HG03196 (cell line): Measurements from ENCODE around the gene HELZ2.
"Not testable (repeated sequence)": the region's sequence is repeated elsewhere in the genome, so short reads cannot be mapped to it uniquely, and the experiment has no call there.

ENCODE experiments used
- ATAC-seq: cut with Tn5 transposase; IDR thresholded peaks from one replicate; pipeline ENCODE4 v1.9.1; 2021; ENCODE audit not compliant: unreplicated experiment

The HELZ2 gene

GRCh38 chr20:63574156-63574828 lies at the start of gene HELZ2:
TSS of gene HELZ2 (minus strand) at chr20:63574239. CDS start at chr20:63572385, 1,854 bp downstream.
- no peak for ATAC-seq

GRCh38 chr20:63622732-63623131 lies 48.7 kb upstream of the HELZ2 start:
- ATAC-seq, result no peak

- no peak for ATAC-seq
Observed at GRCh38 chr20:63622096-63622495, 48.1 kb upstream of the HELZ2 start.

GRCh38 chr20:63620991-63621390 lies 47.0 kb upstream of the HELZ2 start:
- ATAC-seq, result no peak

- no peak for ATAC-seq
Observed at GRCh38 chr20:63619505-63619904, 45.5 kb upstream of the HELZ2 start.

GRCh38 chr20:63619086-63619485 lies 45.0 kb upstream of the HELZ2 start:
- no peak for ATAC-seq

GRCh38 chr20:63618291-63618980 lies 44.4 kb upstream of the HELZ2 start:
- ATAC-seq, result no peak

- no peak for ATAC-seq
Observed at GRCh38 chr20:63617876-63618265, 43.8 kb upstream of the HELZ2 start.

- ATAC-seq, result no peak
Observed at GRCh38 chr20:63617092-63617875, 43.2 kb upstream of the HELZ2 start.

- not testable (repeated sequence) for ATAC-seq
Observed at GRCh38 chr20:63613863-63614594, 40.0 kb upstream of the HELZ2 start.

- ATAC-seq, result no peak
Observed at GRCh38 chr20:63612276-63612931, 38.4 kb upstream of the HELZ2 start.

- no peak for ATAC-seq
Observed at GRCh38 chr20:63611646-63612045, 37.6 kb upstream of the HELZ2 start.

- ATAC-seq, result no peak
Observed at GRCh38 chr20:63610581-63611435, 36.8 kb upstream of the HELZ2 start.

GRCh38 chr20:63606686-63607085 lies 32.6 kb upstream of the HELZ2 start:
- no peak for ATAC-seq

- no peak for ATAC-seq
Observed at GRCh38 chr20:63602321-63602720, 28.3 kb upstream of the HELZ2 start.

- not testable (repeated sequence) for ATAC-seq
Observed at GRCh38 chr20:63601679-63602078, 27.6 kb upstream of the HELZ2 start.

- no peak for ATAC-seq
Observed at GRCh38 chr20:63599396-63600050, 25.5 kb upstream of the HELZ2 start.

- ATAC-seq, result no peak
Observed at GRCh38 chr20:63598479-63599395, 24.7 kb upstream of the HELZ2 start.
